ENCODE data around the gene NHP2.
"Not testable (repeated sequence)": the region's sequence is repeated elsewhere in the genome, so short reads cannot be mapped to it uniquely, and the experiment has no call there.

The NHP2 gene

DNA sequence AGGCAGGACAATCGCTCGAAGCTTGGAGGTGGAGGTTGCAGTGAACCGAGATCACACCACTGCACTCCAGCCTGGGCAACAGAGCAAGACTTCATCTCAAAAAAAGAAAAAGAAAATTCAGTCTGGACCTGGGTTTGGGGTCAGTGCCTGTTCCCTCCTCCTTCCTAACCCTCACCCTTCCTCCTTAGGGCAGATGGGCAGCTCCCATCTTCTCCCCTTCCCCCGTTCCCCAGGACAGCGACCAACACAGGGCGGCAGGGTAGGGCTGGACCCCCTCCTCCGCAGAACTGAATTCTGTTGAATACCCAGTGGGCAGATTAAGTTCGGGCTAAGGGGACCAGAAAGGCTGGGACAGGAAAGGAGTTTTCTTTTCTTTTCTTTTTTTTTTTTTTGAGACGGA, 24.4 kb downstream of the NHP2 start:
- no peak for DNase-seq

DNA sequence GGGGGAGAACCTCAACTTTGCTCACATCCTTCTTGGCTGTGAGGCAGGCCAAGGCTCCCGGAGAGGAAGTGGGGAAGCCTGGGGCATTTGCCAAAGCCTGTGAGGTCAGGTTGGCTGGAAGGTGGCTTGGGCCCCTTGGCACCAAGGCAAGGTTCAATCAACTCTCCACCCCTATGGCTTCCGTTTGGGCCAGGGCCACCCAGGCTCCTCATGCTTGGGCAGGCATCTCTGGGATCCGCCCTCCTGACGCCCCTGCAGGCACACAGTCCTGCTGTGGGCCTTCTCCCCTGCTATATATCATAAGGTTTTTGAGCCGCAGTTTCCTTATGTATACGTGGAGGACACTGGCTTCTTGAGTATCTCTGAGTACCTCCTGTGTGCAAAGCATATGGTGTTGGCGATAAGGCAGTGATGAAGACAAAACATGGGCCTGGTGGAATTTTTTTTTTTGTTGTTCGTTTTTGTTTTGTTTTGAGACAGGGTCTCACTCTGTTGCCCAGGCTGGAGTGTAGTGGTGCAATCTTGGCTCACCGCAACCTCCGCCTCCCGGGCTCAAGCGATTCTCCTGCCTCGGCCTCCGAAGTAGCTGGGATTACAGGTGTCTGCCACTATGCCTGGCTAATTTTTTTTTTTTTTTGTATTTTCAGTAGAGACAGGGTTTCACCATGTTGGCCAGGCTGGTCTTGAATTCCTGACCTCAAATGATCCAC, 26.2 kb downstream of the NHP2 start:
- DNase-seq: not testable (repeated sequence)

DNA sequence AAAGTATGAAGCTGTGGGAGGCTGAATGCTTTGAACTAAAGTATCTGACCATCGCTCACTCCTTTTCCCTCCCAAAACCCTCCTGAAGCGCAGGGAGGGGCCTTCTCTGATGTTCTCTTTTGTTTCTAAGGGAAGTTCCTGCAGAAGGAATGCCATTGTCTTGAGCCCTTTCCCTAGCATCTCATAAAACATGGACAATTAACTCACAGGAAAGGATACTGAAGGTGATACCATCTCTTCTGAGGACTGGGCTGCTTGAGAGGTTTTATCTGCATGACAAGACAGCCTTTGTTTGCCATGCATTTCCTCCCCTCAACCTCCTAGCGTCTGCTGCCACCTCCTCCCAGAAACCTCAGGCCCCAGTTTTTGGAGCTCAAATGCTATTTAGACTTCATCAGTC, 27.1 kb downstream of the NHP2 start:
- no peak for DNase-seq

DNA sequence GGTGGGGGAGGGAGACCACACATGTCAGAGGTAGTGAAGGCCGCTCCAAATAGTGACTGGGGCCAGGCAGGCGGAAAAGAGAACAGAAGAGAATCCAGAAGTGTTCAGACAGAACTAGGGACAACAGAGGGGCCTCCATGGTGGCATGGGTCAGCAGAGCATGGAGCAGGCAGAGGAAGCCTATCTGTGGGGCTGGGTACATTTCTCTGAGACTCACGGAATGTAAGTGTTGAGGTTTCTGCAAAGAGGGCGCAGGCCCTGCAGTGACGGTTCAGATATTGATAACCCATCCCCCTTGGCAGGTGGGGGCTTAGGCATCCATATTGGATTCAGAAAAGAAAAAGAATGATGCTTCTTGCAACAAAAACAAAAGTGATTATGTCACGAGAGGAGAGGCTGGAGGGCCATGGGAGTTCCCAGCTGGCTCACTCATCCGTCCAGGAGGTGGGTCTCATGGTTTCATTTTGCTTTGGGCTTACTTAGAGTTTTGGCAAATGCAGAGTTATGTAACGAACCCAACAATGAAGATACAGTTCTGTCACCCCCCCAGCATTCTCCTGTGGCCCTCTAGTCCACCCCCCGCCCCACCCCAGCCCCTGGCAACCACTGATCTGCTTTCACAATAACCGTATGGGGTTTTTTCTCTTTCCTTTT, 28.3 kb downstream of the NHP2 start:
- no peak for DNase-seq

DNA sequence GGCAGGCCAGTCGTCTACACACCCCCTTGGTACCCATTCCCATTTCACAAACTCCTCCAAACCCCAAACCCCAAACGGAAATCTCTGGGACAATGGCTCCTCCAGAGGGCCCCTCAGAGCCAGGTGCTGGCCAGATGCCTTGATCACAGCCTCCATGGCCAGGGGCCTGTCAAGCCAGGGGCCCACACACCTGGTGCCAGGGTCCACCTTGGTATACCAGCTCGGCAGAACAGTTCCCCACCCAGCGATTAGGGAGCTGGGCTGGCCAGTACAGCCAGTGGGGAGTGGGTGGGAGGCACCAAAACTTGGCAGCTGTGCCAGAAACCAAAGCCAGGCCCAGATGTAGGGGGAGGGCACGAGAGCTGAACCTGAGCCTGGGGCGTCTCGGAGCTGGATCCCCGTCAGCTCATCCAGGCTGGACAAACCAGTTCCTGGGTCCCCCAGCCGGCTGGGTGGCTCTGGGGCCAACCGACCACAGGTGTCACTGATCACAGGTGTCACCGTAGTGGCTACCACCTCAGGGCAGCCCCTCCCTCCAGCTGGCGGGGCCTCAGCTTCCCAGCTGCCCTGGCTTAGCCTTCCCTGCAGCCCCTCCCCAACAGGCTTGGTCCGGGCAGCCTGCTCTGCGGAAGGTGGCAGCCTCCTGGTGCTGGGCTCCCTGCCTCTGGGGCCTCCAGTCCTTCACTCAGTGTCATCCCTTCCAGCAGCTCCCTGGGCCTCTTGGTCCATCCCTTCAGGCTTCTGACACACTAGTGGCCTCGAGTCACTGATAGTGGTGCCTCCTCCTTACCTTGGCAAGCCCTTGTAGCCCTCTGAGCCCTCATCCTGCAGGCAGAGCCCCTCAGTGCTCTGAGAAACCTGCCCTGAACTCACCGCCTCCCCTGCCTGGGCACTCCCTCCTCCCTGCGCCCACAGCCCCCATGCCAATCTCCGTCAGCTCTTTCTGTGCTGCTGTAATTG, 29.4 kb downstream of the NHP2 start:
- no peak for DNase-seq

DNA sequence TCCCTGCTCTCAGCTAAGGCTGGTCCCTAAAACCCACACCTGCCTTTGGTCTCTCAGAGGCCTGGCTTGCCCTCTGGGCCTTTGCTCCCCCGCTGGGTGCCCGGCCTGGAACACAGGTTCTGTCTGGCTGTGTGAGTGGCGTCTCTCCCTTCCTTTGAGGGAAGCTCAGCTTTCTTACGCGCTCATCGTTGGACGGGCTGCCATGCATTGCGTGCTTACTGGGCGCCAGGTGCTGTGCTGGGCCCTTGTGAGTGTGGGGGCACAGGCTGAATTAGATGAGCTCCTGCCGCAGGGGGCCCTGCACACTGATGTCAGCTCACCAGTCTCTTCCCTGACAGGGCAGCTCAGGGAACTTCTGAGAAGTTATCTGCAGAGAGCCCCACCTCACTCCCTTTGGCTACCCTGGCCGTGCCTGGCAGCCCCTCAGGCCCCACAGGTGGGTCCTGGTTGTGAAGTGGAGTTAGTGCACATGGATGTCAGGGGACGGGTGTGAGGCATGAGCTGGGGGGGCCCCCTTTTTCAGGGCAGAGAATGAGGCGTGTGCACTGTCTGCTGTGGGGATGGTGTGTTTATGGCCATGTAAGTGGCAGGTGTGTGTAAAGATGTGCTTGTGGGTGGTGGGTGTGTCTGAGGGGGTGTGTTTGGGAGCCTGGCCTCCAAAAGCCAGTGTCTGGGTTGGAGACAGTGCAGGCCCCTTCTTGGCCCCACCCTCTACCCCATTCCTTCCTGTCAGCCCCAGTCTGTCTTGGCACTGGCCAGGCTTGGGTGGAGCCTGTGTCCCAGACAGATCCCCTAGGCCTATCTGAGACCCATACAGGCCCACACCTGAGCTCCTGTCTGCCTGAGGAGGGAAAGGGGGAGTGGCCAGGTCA, 30.4 kb downstream of the NHP2 start:
- no peak for DNase-seq

DNA sequence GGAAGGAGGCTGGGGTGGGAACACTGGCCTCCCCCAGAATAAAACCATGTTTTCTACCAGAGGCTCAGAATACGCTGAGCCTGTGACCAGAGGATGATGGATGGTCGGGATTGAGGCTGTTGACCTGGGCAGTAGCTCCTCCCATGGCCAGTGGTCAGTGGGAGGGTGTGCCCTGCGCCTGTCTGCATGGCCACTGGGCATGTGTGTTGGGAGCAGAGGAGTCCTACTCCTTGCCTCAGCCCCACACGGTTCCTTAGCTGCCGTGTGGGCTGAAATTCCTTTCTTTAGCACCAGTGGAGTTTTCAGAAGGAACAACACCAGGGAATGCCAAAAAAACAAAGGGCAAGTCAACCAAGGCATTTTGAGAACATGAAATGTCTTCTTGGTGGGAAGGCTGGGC, 31.3 kb downstream of the NHP2 start:
- no peak for DNase-seq

DNA sequence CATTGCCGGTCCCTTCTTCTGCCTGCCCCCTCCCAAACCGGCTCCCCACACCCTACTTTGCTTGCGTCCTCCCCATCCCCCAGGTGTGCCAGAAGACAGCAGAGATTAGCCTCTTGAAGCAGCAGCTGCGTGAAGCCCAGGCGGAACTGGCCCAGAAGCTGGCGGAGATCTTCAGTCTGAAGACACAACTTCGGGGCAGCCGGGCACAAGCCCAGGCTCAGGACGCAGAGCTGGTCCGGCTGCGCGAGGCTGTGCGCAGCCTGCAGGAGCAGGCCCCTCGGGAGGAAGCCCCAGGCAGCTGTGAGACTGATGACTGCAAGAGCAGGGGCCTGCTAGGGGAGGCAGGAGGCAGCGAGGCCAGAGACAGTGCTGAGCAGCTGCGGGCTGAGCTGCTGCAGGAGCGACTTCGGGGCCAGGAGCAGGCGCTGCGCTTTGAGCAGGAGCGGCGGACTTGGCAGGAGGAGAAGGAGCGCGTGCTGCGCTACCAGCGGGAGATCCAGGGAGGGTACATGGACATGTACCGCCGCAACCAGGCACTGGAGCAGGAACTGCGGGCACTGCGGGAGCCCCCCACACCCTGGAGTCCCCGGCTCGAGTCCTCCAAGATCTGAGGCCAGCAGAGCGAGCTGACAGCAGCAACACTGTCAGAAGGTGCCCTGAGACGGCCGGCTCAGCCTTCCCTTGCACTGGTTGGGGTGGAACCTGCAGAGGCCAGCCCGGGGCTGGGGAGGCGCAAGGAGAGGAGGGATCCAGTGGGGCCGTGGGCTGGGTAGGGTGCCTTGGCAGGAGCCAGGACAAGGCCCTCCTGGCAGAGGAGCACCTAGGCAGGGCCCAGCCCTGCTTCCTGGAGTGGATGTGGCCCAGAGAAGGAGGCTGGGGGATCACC, 32.1 kb downstream of the NHP2 start:
- no peak for DNase-seq

DNA sequence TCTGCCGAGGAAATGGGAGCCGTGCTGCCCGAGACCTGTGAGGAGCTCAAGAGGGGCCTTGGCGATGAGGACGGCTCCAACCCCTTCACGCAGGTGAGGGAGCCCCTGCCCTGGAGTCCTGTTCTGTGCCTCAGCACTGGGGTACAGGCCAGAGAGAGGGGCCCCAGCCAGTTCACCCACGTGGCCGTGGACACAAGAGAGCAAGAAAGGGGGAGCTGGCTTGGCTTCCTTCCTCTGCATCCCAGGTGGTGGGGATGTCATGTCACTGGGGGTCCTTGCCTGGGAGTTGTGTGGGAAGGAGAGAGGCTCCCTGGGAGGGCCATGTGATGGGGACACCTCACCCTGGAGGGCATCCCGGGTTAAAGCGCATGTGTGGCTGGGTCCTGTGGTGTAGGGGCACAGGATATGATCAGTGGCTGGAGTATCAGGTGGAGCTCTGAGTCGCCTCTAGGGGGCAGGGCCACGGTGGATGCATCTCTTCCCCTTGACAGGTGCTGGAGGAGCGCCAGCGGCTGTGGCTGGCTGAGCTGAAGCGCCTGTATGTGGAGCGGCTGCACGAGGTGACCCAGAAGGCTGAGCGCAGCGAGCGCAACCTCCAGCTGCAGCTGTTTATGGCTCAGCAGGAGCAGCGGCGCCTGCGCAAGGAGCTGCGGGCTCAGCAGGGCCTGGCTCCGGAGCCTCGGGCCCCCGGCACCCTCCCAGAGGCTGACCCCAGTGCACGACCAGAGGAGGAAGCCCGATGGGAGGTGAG, 32.9 kb downstream of the NHP2 start:
- DNase-seq: peak; percentile 84

DNA sequence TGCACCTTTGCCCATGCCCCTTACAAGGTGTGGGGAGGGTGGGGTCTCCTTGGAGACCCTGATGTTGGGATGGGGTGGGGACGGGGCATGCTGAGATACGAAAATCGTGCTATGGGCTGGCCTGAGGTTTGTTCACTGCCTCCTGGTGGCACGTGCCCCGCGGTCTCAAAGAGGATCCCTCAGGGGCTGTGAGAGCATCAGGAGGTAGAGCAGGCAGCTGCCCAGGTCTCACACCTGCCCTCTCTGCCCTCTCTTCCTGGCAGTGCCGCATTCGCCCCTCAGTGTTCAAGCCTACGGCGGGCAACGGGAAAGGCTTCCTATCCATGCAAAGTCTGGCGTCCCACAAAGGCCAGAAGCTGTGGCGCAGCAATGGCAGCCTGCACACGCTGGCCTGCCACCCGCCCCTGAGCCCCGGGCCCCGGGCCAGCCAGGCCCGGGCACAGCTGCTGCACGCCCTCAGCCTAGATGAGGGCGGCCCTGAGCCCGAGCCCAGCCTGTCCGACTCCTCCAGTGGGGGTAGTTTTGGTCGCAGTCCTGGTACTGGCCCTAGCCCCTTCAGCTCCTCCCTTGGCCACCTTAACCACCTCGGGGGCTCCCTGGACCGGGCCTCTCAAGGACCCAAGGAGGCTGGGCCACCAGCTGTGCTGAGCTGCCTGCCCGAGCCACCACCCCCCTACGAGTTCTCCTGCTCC, 33.6 kb downstream of the NHP2 start:
- DNase-seq: no peak

DNA sequence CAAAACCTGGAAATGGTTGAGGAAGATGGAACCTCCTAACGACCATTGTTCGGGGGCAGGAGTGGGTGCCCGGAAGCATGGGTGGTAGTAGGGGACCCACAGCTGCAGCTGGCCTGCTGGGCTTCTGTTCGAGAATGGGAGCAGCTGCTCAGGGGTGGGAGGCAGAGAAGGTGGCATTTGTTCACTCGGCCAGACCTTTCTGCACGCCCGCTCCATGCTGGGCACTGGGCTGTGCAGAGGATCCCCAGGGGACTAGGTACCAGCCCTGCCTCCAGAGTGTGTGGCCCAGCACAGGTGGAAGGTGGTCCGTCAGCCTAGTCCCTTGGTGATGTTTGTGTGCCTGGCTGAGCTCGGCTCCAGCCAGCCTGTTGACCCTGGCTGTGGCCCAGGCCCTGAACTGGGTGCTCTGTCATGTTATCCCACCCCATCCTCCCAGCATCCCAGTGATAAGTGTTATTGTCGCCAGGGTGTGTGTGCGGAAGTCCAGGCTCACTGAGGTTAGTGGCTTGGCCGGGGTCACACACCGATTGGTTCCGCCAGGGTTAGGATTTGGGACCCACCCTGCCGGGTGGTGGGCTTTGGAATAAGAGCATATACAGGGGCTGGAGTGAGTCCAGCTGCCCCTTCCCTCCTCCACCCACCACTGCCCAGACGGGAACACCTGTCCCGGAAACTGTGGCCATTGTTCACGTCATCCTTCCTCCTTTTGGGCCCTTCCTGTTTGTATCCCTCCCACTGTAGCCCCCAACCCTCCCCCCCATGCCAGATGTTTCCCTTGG, 35.6 kb downstream of the NHP2 start:
- DNase-seq: no peak

DNA sequence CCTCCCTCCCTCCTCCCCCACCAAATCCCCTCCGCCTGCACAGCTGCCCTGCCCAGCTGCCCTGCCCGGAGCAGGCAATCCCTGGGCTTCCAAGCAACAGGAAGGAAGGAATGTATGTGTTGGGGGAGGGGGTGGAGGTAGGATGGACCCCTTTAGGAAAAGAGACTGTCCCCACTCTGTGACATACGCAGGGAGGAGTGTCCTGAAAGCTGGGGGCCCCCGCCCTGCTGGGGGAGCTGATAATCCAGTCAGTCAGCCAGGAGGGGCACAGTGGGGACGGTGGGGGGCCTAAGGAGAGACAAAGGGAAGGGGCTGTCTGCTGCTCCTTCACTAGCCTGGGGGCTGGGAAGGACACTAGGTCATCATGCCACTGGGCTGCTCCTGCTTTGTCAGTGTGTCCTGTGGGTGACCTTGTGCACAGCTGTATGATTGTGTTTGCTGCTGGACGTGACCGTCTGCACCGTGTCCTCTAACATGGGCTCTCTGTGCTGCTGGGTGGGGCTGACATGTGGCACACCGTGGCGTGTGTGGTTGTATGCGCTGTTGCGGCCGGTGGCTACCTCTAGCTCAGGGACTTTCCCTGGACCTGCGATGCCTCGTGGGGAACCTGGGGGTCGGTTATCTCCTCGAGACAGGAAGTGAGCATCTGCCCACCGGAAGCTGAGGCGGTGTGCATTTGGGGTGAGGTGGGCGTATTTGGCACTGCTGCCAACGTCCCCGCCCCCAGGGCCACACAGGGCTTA, 37.4 kb downstream of the NHP2 start:
- no peak for DNase-seq

DNA sequence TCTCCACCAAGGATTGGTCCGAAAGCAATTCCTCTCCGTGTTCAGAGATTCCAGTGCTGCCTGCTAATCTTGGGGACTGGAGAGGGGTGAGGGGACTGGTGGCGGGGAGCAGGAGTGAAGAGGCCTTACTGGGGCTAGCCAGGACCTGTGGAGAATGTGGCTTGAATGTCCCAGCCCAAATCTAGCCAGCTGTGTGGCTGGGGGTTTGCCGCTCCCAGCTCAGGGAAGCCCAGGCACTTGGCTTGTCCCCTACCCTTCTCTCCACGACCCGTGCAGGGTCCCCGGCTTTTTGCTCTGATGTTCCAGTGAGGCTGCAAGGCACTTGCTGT, 37.9 kb downstream of the NHP2 start:
- no peak for DNase-seq

DNA sequence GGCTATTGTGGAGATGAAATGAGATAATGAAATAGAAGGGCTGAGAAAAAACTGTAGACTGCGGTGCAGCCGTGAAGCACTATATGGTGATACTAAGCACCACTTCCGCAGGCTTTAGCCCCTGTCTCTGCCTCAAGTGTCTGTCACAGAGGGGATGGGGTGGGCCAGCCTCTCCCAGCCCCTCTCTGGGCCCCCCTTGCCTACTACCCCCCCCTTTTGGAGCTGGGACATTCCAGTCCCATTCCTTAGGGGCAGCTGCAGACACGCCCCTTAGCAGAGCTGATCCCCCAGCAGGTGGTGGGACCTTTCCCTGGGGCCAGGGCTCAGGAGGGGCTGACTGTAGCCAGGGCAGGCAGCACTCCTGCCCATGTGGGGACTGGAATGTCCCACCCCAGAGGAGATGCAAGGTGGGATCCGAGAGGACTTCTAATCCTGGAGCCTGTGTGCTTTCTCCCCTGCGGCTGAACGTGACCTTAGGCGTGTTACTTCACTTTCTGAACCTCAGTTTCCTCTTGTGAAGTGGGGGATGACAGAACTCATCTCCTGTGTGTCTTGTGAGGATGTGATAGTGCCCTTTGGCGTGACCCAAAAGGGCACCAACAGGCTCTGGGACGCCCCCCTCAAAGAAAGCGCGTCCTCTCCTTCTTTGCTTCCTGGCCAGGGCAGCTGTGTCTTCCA, 38.4 kb downstream of the NHP2 start:
- no peak for DNase-seq

DNA sequence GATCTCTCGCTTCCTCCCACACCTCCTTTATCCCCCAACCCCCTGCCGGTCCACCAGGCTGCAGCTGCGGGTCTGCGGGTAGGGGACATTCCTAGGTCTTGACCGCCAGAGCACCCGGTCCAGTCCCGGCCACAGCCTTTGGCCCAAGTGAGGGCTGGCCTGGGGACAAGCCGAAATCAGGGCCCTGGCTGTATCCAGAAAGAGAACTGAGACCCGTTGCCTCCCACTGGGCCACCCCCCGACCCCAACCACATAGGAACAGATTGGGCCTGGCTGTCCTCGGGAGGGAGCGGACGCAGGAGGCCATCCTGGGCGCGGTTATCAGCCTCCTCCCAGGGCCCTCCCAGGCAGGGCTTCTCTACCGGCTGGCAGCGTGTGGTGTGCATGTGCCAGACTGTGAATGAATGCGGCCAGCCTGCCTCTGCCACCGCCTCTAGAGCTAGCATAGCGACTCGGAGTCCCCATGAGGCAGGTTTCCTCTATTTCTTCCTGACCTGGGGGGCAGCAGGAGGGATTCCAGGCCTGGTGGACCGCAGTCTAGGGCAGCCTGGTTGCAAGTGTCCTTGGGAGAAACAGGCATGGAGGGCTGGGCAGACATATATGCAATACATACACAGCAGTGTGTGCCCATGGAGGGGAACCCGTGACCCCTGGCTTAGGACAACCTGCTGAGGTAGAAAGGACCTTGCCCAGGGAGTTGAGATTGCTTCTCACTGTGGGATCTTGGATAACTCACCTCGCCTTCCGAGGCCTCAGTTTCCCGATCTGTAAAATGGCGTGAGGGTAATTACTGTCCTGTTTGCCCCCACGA, 39.2 kb downstream of the NHP2 start:
- DNase-seq: peak; percentile 19

DNA sequence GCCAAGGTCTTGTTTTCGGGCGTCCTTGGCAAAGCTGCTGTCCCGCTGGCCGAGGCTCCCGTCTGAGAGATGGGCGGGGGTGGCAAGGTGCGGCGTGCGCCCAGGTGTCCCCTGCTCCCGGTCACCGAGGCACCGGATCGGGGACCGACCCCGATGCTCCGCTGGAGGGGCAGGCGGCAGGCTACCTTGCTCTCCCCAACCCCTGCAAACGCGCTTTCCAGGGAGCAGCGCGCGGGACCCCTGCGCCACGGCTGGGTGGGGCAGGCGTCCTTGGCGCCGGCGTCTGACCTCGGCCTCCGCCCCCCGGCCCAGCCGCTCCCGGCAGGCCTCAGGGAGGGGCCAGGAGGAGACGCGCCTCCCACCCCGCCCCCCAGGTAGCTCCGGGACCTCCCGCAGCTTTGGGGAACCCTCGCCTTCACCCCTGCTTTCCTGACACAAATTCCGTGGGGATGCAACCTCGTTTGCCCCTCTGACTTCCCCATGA, 39.8 kb downstream of the NHP2 start:
- no peak for DNase-seq

DNA sequence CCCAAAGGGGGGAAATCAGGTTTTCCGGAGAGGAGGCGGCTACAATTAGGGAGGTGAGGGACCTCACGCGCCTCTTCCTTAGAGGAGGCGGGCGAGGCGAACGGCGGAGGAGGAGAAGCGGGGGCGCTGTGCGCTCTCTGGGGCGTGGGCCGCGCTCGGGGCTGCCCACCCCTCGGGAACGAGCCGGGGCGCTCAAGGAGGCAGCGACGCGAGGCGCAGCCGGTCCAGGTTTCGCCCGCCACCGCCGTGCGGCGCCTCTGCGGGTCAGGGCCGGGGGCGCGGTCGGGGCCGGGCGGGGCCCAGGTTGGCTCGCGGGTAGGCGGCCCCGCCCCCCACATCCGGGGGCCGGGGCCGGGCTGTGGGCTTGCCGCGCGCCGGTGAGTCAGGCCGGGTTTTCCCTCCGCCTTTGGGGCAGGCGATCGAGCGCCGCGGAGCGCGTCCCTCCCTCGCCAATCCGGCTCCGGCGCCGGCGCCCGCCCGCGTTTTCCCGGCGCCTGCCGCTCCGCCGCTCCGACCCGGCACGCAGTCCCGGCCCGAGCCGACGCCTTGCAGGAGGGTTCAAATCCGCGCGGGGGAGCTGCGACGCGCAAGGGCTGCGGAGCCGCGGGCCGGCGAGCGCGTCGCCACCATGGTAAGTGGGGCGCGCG, 40.4 kb downstream of the NHP2 start, which contains the start of gene N4BP3:
Gene N4BP3 (plus strand): TSS at position 392 of the 647 bp plus-strand sequence. CDS start 6,052 bp downstream, outside the sequence.
- DNase-seq: no peak
